GM12875 (cell line): ENCODE measurements around the gene COMMD2.

ENCODE experiments used
- H3K4me3 ChIP-seq: one replicate; pipeline ENCODE4 v1.5.1; 2011; ENCODE audit warnings: low read depth, low read length, control low read depth
- CTCF ChIP-seq: IDR thresholded peaks from 2 replicates; pipeline ENCODE4 v1.5.1; 2011; ENCODE audit warnings: low read depth, mild to moderate bottlenecking, control low read depth, inconsistent platforms, low read length, moderate library complexity, borderline replicate concordance; ENCODE audit not compliant: insufficient read depth

The COMMD2 gene

DNA sequence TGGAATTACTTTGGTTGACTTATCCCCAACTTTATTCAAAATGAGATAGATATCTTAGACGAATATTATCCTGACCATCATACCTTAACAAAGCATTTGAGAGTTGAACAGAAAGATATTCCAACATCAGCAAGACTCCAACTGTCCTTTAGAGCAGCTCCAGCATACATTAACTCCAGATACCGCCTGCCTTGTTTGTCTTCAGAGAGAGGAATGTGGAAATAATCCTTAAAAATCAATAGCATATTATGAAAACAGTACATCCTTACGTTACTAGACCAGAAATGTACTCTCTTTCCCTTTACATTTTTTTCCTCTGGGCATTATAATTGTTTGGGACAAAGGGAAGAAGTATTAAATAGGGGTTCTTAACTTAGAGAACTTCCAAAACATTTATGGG, 38.4 kb upstream of the COMMD2 start:
- H3K4me3 ChIP-seq: no peak overlapping the region
- TF ChIP-seq CTCF: no peak

DNA sequence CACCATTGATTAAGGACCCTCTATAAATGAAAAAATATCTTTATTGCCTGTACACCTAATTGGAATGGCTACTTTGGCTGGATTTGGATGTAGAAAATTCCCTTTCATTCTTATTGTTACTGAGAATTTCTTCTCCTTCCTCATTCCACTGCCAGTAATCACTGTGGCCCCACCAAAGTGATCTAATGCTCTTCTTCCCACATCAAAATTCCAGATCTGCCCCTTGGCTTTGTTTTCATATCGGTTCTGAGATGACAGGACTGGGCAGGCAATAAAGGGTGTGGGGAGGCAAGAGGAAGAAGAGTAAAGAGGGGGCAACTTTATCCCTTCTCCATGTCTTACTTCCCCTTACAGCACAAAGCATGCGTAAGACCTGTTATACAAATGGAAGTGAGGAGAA, 38.0 kb upstream of the COMMD2 start:
- TF ChIP-seq CTCF: no peak
- no peak overlapping the region for H3K4me3 ChIP-seq

DNA sequence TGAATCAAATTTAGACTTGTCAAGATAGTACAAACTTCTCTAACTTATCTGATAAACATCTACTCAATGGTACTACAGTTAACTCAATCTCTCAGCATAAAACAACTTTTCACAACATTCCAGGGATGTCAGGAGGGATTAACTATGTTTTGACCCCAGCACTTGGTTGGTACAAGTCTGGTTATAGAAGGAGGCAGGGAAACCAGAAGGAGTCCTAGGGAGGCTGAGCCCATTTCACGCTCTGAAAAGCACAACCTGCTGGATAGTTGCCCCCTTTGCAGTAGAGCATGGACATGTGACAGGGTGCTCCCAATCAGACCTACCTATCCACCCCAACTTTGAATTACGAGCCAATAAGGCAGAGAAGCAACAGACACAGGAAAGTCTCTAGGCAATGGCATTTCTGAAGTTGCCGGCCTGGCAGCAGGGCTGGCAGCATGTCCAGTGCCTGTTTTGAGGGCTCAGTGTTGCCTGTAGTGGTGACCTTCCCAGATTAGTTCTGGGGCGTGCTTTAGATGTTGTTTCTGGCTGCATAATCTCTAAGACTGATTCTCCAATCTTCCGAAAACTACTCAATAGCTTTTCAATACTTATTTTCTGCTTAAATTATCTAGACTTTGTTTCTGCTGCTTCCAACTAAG, 31.9 kb upstream of the COMMD2 start:
- TF ChIP-seq CTCF: no peak
- no peak overlapping the region for H3K4me3 ChIP-seq

- TF ChIP-seq CTCF: no peak
- no peak overlapping the region for H3K4me3 ChIP-seq
Measured at GRCh38 chr3:149783576-149783975, 31.3 kb upstream of the COMMD2 start.

DNA sequence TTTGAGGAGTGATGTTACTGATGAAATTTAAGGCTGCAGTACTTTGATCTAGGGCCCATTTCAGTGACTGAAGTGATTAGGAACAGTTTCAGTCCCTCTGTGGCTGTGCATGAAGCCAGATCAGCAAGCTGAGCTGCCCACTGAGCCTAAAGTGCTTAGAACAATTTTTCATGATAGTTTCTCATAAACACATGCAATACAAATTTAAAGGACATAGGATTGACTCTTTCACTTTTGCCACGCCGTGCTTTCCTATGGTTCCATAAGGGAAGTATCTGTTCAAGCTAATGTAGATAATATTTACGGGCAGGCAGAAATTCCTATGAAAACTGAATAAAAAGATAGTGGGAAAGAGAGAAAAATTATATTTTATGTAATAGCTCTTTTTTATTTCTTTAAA, 29.5 kb upstream of the COMMD2 start:
- no peak overlapping the region for H3K4me3 ChIP-seq
- TF ChIP-seq CTCF: no peak

- TF ChIP-seq CTCF: no peak
- H3K4me3 ChIP-seq: no peak overlapping the region
Measured at GRCh38 chr3:149781211-149781610, 28.9 kb upstream of the COMMD2 start.

DNA sequence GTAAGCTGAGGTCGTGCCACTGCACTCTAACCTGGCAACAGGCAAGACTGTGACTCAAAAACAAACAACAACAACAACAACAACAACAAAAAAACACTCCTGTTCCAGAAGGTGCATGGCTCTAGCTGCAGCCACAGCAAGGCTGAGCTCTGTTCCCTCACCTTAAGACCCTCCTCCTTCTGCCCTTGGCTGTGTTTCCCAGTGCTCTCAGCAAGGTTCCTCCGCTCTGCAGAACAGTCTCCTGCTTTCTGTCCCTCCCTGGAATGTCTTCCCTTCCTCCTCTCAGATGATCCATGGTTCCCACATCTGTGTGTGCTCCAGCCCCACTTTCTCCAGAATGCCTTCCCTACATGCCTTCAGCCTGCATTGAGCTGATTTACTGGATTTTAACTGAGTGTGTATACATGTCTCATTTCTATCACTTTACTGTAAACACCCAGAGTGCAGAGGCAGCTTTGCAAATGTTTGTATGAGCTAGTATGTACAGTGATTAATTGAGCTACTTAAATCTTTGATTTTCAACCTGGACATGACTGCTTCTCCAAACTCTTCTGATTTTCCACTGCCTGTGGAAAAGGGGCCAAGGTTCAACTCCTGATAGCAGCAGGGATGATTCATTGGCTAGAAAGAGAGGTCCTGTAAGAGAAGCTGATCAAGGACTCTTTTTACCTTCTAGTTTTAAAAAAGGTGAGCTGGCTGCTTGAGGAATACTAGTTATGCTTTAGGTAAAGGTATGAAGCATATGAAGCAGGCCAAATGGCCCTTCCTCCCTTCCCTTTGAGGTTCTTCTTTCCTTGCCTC, 25.3 kb upstream of the COMMD2 start:
- no peak overlapping the region for H3K4me3 ChIP-seq
- TF ChIP-seq CTCF: no peak
